ENCODE results near the gene ENTHD1. TPM values are rescaled to one million over a fixed set of nuclear protein-coding genes. Genes with fewer than 3 reads are reported as not detected.

Gene ENTHD1
- total RNA-seq, 4 donors from 2014 or later = 0.14 TPM; not detected in 3

DNA sequence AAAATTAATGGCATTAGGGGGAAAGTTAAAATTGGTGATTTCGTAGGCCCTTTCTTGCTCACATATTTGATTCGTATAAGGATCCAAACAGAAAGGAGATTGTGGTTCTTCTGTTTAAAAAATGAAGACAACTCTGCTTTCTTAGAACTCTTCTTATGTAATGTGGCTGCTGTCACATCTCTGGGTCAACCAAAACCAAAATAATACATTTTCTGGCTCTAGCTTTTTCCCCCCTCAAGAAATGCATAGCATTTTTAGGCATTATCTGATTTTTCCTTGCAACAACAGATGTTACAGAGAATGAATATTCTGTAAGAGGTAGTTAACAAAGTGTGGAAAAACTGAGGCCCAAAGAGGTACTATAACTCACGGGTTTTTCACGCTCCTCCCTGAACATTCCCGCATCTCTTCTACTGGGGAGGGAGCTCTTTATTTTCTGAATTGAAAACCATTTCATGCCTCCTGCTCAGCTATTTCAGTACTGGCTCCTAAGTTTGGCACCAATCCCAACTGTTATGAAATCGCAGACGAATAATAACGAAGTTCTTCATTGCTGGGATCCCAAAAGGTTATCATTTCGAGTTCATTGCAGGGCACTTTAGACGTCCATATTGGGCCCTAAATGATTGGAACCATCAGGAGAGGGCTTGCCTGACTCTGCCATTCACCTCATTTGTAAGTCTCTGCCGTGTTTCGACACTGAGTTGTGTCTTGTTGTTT is 24.4 kb upstream of the ENTHD1 start:
- Histone ChIP-seq H3K27ac (no peak overlapping the region), H3K9me3 (no peaks in the 10 kb centered on the region), H3K36me3 (no peaks in the 10 kb centered on the region), H3K4me3 (no peak overlapping the region), H3K27me3 (peaks cover 0 to 2% of the 10 kb centered on the region in 2 donors), H3K4me1 (no peaks in the 10 kb centered on the region)
- DNase-seq = no peak
- no peak for TF ChIP-seq POLR2A (IDR thresholded peaks at IDR 0.05)
- TF ChIP-seq, protein P1, sequence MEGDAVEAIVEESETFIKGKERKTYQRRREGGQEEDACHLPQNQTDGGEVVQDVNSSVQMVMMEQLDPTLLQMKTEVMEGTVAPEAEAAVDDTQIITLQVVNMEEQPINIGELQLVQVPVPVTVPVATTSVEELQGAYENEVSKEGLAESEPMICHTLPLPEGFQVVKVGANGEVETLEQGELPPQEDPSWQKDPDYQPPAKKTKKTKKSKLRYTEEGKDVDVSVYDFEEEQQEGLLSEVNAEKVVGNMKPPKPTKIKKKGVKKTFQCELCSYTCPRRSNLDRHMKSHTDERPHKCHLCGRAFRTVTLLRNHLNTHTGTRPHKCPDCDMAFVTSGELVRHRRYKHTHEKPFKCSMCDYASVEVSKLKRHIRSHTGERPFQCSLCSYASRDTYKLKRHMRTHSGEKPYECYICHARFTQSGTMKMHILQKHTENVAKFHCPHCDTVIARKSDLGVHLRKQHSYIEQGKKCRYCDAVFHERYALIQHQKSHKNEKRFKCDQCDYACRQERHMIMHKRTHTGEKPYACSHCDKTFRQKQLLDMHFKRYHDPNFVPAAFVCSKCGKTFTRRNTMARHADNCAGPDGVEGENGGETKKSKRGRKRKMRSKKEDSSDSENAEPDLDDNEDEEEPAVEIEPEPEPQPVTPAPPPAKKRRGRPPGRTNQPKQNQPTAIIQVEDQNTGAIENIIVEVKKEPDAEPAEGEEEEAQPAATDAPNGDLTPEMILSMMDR (IDR thresholded peaks at IDR 0.05) = no peak
- intact Hi-C loops (cut with DNase I; ENCODE audit: low total_unique reads) = no loop called here

DNA sequence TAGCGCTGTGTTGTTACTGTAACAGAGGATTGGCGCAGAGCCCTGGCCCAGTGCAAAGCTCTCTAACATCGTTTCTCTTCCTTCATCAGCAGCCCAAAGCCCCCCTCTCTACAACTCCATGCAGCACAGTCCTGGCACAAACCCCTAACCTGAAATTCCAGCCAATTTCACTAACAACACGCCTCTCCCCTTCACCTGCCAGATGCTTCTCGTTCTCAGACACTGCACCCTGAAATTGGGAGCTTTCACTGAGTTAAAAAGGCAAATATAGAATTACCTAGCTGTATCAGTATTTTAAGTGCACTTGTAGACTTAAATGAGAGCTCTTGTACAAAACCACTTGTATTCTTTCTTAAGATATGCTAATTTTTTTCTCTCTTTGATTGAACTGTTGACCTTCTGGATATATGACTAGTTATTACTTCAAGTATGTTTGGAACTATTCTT is 23.7 kb upstream of the ENTHD1 start:
- Histone ChIP-seq H3K27me3 (peaks cover 0 to 2% of the 10 kb centered on the region in 2 donors), H3K4me1 (no peaks in the 10 kb centered on the region), H3K9me3 (no peaks in the 10 kb centered on the region), H3K36me3 (no peaks in the 10 kb centered on the region), H3K4me3 (no peak overlapping the region), H3K27ac (no peak overlapping the region)
- DNase-seq = no peak
- no peak for TF ChIP-seq POLR2A (IDR thresholded peaks at IDR 0.05)
- TF ChIP-seq, protein P1 (IDR thresholded peaks at IDR 0.05) = no peak
- intact Hi-C loops (cut with DNase I; ENCODE audit: low total_unique reads) = no loop called here

DNA sequence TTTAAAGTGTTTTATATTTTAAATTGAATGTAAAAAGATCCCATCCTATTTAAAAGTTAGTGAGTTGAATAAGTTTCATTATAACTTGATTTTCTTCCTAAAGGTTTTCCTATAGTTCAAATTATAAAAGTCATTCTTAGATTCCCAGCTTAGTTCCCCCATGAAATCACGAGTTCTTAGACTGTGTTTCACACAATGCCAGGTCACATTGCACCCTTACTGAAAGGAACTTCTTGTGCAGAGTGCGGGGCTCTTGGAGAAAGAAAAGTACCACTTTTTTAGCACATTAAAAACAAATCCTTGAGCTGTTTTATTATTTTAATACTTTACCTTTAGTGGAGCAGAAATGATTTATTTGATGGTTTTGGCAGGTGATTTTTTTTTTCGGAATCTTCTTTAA is 22.9 kb upstream of the ENTHD1 start:
- H3K27ac ChIP-seq = no peak overlapping the region
- H3K36me3 ChIP-seq = no peaks in the 10 kb centered on the region
- intact Hi-C loops (cut with DNase I; ENCODE audit: low total_unique reads) = no loop called here
- no peaks in the 10 kb centered on the region for H3K4me1 ChIP-seq
- no peak for DNase-seq
- no peak for TF ChIP-seq POLR2A (IDR thresholded peaks at IDR 0.05)
- TF ChIP-seq, protein P1 (IDR thresholded peaks at IDR 0.05) = no peak
- H3K4me3 ChIP-seq = no peak overlapping the region
- peaks cover 0 to 2% of the 10 kb centered on the region in 2 donors for H3K27me3 ChIP-seq
- H3K9me3 ChIP-seq = no peaks in the 10 kb centered on the region

DNA sequence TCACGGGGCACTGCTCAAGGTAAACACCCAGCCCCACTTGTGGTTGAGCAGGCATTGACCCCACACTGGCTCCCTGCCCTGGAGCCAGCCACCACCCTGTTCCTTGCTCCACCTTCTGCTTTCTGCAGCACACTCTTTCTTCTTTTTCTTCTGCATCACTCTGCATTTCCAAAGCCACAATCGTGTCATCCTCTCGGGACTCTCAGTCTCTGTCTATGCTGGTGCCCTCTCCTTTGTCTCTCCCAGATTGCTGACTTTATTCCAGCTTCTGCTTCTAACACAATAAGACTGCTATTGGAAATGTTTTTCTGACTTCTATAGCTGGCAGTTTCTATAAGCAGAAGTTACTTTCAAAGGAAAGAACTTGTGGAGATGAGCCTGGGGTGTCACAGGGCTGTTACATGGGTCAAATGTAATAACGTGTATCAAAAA is 21.8 kb upstream of the ENTHD1 start:
- intact Hi-C loops (cut with DNase I; ENCODE audit: low total_unique reads) = no loop called here

DNA sequence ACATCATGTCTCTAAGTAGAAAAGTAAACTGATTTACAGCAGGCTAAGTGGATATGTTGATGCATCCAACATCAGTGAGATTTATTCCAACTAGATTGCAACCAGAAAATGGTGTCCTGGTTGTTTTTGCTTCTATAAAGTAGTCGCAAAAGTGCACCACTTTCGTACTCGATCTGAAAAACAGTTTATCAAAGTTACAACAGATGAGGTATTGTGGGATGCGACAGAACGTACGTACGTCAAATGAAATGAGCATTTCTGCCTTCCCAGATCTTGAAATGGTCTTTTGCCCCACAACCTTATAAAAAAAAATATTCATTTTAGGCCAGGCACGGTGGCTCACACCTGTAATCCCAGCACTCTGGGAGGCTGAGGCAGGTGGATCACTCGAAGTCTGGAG is 21.0 kb upstream of the ENTHD1 start:
- intact Hi-C loops (cut with DNase I; ENCODE audit: low total_unique reads) = no loop called here
- Histone ChIP-seq H3K9me3 (no peaks in the 10 kb centered on the region), H3K27me3 (peaks cover 0 to 2% of the 10 kb centered on the region in 2 donors), H3K27ac (no peak overlapping the region), H3K4me3 (no peak overlapping the region), H3K36me3 (no peaks in the 10 kb centered on the region), H3K4me1 (no peaks in the 10 kb centered on the region)
- TF ChIP-seq, protein P1 (IDR thresholded peaks at IDR 0.05) = no peak
- no peak for TF ChIP-seq POLR2A (IDR thresholded peaks at IDR 0.05)
- DNase-seq = no peak

More for the DNA sequence above, 21.8 kb upstream of the ENTHD1 start:
- no peaks in the 10 kb centered on the region for H3K36me3 ChIP-seq
- no peaks in the 10 kb centered on the region for H3K9me3 ChIP-seq
- H3K27ac ChIP-seq = no peak overlapping the region
- TF ChIP-seq POLR2A (IDR thresholded peaks at IDR 0.05) = no peak
- TF ChIP-seq, protein P1 (IDR thresholded peaks at IDR 0.05) = no peak
- H3K4me3 ChIP-seq = no peak overlapping the region
- DNase-seq = no peak
- H3K4me1 ChIP-seq = no peaks in the 10 kb centered on the region
- H3K27me3 ChIP-seq = peaks cover 0 to 2% of the 10 kb centered on the region in 2 donors

Data from uterus (tissue), 4 donors.